Stimulated activated CD8-positive, alpha-beta memory T cell treated with anti-CD3 and anti-CD28 coated beads, Interleukin-7, amount 100 ng/mL, for 24 hours (primary cell): ENCODE measurements around the gene LRP1B.

ENCODE experiments used
- DNase-seq: peaks from one replicate; pipeline ENCODE4 v3.0.0-alpha.2; 2020; ENCODE audit warnings: low read depth

LRP1B gene

GRCh38 chr2:141660232-141660631 lies 470.6 kb downstream of the LRP1B start:
- DNase-seq: no peak

- no peak for DNase-seq
Observed at GRCh38 chr2:141654311-141654710, 476.5 kb downstream of the LRP1B start.

DNA sequence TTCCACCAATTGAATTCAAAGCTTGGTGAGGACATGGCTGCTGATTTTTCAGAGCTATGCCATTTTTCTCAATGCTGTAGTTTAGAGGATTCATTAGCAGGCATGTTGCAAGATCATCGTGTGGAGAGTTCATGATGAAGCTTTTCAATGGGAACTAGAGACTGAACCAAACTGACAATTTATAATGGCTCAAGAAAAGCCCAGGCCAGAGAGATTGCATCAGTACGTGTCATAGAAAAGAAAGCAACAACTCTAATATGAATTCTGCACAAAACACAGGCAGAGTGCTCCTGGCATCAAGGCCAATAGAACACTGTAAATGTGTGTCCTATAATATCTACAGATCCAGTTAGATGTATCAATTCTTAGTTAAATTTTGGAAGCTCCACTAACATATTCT lies 477.6 kb downstream of the LRP1B start:
- DNase-seq: no peak

DNA sequence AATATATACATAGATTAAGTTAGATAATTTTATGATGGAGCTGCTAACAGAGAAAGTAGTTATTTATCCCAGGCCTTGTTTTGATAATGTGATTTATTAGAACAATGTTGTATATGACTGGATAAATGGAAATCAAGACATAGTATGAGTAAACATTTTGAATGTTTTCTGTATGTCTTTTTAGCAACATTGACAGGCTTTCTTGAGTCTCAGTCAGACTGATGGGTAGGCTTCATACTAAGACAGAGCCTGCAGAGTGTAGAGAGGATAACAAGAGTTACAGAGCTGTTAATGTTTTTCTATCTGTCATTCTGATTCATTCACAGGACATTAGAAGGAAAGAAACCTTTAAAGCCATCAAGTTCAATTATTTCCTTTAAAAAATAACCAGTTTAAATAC lies 478.5 kb downstream of the LRP1B start:
- DNase-seq: no peak

DNA sequence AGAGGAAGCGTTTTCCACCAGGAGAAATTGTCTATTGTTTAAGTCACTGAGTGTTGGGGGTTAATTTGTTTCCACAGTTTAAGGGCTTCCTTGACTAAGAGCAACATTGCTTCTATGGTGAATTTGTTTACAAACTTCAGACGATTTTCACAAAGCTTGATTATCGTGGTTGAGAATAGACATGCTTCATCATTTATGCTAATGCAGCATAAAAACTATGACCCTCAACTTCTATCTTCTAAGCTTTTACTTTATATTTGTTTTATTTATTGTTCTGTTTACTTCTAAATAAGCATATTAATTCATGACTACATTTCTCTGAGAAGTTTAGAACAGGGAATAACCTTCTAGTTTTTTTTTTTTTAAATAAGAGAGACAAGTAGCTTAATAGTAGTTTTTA lies 483.5 kb downstream of the LRP1B start:
- no peak for DNase-seq

DNA sequence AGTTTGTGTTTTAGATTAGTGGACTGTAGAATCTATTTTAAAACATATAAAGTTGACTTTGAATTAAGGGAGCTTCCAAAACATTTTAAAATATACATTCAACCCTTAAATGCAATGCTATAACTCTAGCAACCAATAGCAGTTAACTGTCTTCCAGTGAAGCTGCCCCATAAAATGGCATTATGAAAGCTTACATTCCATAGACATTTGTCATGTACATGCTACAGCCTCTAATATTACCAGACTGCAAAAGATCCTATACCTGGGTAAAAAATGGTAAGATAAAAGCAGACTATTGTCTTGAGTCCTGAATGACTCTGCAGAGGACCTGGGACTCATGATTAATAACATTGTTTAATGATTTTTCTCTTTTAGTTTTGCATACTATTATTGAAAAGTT lies 489.4 kb downstream of the LRP1B start:
- DNase-seq: no peak

DNA sequence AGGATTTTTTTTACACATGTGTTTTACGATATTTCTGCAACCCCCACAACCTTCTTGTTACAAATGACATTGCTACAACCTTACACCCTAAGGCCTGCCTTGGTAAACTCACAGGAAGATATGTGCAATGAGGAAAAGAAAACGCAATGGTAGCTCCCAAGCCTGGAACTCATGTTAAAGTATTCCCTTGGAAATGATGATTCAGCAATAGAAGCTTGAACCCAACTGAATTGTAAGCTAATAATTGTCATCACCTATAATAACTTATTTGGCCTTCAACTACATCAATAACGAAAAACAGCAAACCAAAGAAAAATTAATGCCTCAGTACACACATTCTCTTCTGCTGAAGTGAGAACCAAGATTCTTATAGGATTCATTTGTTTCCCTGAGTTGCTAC lies 491.0 kb downstream of the LRP1B start:
- no peak for DNase-seq

GRCh38 chr2:141633132-141633531 lies 497.7 kb downstream of the LRP1B start:
- no peak for DNase-seq

GRCh38 chr2:141630407-141630930 lies 500.3 kb downstream of the LRP1B start:
- no peak for DNase-seq

- DNase-seq: no peak
Observed at GRCh38 chr2:141620372-141620771, 510.4 kb downstream of the LRP1B start.

DNA sequence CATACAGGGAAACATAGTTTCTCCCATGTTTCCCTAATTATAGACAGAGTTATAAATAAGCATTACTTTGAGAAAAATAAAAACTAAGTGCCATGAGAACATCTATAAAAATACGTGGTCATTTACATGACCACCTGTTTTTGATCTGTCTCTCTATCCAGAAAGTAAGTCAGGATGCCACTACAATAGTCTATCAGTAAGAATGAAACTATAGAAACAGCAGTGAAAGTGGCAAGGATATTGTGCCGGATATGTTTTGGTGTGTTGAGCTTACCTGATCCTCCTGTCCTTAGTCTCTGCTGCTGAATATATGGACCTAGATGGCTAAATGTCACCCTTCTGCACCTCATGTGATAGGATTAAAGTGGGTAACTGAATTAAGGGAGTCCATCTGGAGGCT lies 512.4 kb downstream of the LRP1B start:
- DNase-seq: no peak

GRCh38 chr2:141611981-141612380 lies 518.8 kb downstream of the LRP1B start:
- DNase-seq: no peak

- no peak for DNase-seq
Observed at GRCh38 chr2:141611176-141611571, 519.6 kb downstream of the LRP1B start.

DNA sequence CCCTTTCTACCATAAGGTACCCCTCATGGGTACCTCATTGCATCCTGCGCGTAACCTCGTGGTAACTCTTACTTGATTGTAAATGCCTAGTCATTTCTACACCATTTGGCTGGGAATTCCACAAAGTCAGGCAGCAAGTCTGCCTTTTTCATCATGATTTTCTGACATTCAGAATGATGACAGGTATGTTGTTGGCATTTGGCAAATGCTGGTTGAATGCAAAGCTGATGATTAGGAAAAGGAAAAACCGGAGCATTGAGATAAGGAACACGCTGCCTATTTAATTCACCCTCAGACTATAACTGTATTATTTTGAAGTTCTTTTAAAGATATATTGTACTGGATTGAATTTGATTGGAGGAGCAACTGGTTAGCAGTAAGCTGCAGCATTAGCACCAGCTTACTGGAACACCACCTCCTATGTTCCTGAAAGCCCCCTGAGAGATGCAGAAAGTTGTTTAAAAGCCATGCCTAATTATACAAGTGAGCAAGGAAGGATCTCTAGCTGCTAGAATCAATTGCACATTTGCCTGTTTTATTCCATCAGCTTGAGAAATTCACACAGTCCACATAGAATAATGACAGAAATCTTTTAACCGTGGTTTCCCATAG lies 520.1 kb downstream of the LRP1B start:
- DNase-seq: no peak

- DNase-seq: no peak
Observed at GRCh38 chr2:141605163-141605562, 525.7 kb downstream of the LRP1B start.

DNA sequence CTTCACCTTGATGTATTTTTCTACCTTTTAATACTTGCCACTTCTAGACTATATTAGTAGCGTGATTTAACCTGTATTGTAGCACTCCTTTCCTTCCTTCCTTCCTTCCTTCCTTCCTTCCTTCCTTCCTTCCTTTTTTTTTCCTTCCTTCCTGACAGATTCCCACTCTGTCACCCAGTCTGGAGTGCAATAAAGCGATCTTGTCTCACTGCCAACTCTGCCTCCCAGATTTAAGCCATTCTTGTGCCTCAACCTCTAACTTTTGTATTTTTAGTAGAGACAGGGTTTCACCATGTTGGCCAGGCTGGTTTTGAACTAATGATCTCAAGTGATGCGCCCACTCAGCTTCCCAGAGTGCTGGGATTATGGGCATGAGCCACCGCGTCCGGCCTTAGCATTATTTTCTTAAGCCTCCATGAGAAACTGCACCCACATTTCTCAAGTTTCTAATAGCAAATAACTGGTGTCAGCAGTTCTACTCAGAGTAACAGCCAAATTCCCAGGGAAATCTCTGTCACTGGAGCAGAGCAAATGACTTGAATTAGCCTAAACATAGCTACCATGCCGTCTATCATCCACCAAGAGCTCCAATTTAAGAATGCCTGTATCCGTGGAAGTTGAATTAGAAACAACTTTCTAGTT lies 529.2 kb downstream of the LRP1B start:
- no peak for DNase-seq

GRCh38 chr2:141599721-141600120 lies 531.1 kb downstream of the LRP1B start:
- no peak for DNase-seq

GRCh38 chr2:141598982-141599381 lies 531.8 kb downstream of the LRP1B start:
- no peak for DNase-seq

DNA sequence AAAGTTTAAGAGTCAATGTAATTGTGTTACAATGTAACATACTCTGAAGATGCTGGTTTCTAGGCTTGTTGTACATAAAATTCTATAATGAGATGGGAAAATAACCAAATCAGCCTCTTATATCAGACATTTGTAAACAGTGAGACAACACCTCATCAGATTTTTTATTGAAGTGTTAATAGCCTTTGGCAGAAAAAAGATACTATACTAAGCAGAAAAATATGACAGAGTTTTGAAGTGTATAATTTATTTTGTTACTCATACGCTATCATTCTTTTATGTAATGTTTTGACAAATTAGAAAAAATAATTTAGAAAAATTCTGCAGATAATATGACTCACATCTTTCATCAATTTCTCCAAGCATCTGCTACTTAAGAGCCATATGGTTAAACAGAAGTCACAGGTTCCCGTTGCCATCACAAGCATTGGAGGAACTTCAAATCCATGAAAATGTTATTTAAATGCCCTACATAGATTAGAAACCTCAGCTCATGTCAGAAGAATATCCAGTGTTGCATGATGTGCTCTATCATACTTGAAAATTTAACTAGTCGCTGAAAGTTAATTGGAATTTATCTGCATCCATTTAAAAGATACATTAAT lies 535.4 kb downstream of the LRP1B start:
- no peak for DNase-seq

DNA sequence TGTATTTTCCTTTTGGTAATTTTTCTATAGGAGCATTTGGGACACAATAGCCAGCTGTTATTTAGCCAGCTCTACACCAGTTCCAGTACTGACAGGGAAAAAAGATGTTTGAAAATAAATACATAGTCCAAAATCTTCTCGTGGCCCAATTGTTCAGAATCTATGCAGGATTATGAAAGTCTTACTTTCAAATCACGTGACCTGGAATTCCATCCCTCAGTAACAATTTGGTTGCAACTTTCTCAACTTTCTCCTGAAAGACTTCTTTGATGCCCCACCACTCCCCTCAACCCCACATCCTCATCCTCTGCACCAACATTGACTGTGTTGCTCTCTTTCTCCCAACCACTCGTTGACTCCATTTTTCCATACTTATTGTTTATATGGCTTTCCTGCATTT lies 539.0 kb downstream of the LRP1B start:
- no peak for DNase-seq

- no peak for DNase-seq
Observed at GRCh38 chr2:141590620-141591019, 540.2 kb downstream of the LRP1B start.

- no peak for DNase-seq
Observed at GRCh38 chr2:141589314-141589713, 541.5 kb downstream of the LRP1B start.

GRCh38 chr2:141586985-141587384 lies 543.8 kb downstream of the LRP1B start:
- no peak for DNase-seq

- DNase-seq: no peak
Observed at GRCh38 chr2:141582213-141582612, 548.6 kb downstream of the LRP1B start.
